Measurements from ENCODE around the gene PDE4D.

PDE4D gene

GRCh38 chr5:59519338-59519737, 374.2 kb downstream of the PDE4D start:
- no peak for DNase-seq (ENCODE audit: low read depth, low spot score)

- DNase-seq (ENCODE audit: low read depth, low spot score): no peak
Observed at GRCh38 chr5:59517926-59518585, 375.5 kb downstream of the PDE4D start.

GRCh38 chr5:59516161-59516560, 377.4 kb downstream of the PDE4D start:
- DNase-seq (ENCODE audit: low read depth, low spot score): no peak

- no peak for DNase-seq (ENCODE audit: low read depth, low spot score)
Observed at GRCh38 chr5:59506285-59506877, 387.1 kb downstream of the PDE4D start.

GRCh38 chr5:59504043-59504442, 389.5 kb downstream of the PDE4D start:
- no peak for DNase-seq (ENCODE audit: low read depth, low spot score)

- no peak for DNase-seq (ENCODE audit: low read depth, low spot score)
Observed at GRCh38 chr5:59503220-59503619, 390.3 kb downstream of the PDE4D start.

GRCh38 chr5:59501316-59501715, 392.2 kb downstream of the PDE4D start:
- DNase-seq (ENCODE audit: low read depth, low spot score): no peak

GRCh38 chr5:59500014-59500413, 393.5 kb downstream of the PDE4D start:
- no peak for DNase-seq (ENCODE audit: low read depth, low spot score)

- no peak for DNase-seq (ENCODE audit: low read depth, low spot score)
Observed at GRCh38 chr5:59497207-59497606, 396.3 kb downstream of the PDE4D start.

- DNase-seq (ENCODE audit: low read depth, low spot score): no peak
Observed at GRCh38 chr5:59496524-59497134, 396.9 kb downstream of the PDE4D start.

GRCh38 chr5:59491945-59492344, 401.6 kb downstream of the PDE4D start:
- no peak for DNase-seq (ENCODE audit: low read depth, low spot score)

GRCh38 chr5:59489551-59489950, 404.0 kb downstream of the PDE4D start:
- DNase-seq (ENCODE audit: low read depth, low spot score): no peak

- DNase-seq (ENCODE audit: low read depth, low spot score): no peak
Observed at GRCh38 chr5:59487772-59488729, 405.5 kb downstream of the PDE4D start.

GRCh38 chr5:59487068-59487686, 406.3 kb downstream of the PDE4D start:
- DNase-seq (ENCODE audit: low read depth, low spot score): no peak

GRCh38 chr5:59486508-59486907, 407.0 kb downstream of the PDE4D start:
- no peak for DNase-seq (ENCODE audit: low read depth, low spot score)

- DNase-seq (ENCODE audit: low read depth, low spot score): no peak
Observed at GRCh38 chr5:59485629-59486439, 407.7 kb downstream of the PDE4D start.

GRCh38 chr5:59485107-59485506, 408.4 kb downstream of the PDE4D start:
- DNase-seq (ENCODE audit: low read depth, low spot score): no peak

- no peak for DNase-seq (ENCODE audit: low read depth, low spot score)
Observed at GRCh38 chr5:59484618-59485017, 408.9 kb downstream of the PDE4D start.

- DNase-seq (ENCODE audit: low read depth, low spot score): no peak
Observed at GRCh38 chr5:59483971-59484472, 409.5 kb downstream of the PDE4D start.

GRCh38 chr5:59479086-59479485, 414.4 kb downstream of the PDE4D start:
- DNase-seq (ENCODE audit: low read depth, low spot score): no peak

- no peak for DNase-seq (ENCODE audit: low read depth, low spot score)
Observed at GRCh38 chr5:59474324-59474723, 419.2 kb downstream of the PDE4D start.

All from activated naive CD8-positive, alpha-beta T cell treated with anti-CD3 and anti-CD28 coated beads, Interleukin-2, amount 50 U/mL, for 16 hours (primary cell).